Measurements from ENCODE around the gene CDH4.

DNA sequence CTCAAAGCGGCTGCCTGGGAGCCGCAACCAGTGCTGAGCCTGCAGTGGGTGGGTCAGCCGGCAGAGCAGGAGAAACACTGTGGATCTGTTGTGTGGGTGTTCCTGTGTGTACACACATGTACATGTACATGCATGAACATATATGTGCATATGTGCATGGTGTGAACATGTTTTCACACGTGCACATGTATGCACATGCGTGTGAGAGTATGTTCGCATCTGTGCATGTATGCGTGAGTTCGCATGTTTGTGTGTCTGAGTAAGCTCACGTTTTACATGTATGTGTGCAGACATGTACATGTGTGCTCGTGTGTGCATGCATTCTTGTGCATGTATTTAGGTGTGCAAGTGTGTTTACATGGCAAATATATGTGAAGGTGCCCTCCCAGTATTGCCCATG, 302.6 kb downstream of the CDH4 start:
- TF ChIP-seq ZNF256 (CRISPR knock-in tag; conservative IDR thresholded peaks at IDR 0.05) (no peak), ZNF326 (CRISPR knock-in tag; IDR thresholded peaks at IDR 0.05; ENCODE audit: borderline replicate concordance) (no peak), STAT5B (CRISPR knock-in tag; IDR thresholded peaks at IDR 0.05) (no peak)
- TF ChIP-seq, protein P1, sequence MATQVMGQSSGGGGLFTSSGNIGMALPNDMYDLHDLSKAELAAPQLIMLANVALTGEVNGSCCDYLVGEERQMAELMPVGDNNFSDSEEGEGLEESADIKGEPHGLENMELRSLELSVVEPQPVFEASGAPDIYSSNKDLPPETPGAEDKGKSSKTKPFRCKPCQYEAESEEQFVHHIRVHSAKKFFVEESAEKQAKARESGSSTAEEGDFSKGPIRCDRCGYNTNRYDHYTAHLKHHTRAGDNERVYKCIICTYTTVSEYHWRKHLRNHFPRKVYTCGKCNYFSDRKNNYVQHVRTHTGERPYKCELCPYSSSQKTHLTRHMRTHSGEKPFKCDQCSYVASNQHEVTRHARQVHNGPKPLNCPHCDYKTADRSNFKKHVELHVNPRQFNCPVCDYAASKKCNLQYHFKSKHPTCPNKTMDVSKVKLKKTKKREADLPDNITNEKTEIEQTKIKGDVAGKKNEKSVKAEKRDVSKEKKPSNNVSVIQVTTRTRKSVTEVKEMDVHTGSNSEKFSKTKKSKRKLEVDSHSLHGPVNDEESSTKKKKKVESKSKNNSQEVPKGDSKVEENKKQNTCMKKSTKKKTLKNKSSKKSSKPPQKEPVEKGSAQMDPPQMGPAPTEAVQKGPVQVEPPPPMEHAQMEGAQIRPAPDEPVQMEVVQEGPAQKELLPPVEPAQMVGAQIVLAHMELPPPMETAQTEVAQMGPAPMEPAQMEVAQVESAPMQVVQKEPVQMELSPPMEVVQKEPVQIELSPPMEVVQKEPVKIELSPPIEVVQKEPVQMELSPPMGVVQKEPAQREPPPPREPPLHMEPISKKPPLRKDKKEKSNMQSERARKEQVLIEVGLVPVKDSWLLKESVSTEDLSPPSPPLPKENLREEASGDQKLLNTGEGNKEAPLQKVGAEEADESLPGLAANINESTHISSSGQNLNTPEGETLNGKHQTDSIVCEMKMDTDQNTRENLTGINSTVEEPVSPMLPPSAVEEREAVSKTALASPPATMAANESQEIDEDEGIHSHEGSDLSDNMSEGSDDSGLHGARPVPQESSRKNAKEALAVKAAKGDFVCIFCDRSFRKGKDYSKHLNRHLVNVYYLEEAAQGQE (IDR thresholded peaks at IDR 0.05; ENCODE audit: borderline replicate concordance in 1 of 2, low read depth in 1 of 2, low read length in 2 of 2): no peak

All from HepG2 (cell line).